ENCODE data around the gene PTER.

PTER gene

GRCh38 chr10:16472828-16473227 is 36.0 kb downstream of the PTER start:
- DNase-seq: no peak

DNA sequence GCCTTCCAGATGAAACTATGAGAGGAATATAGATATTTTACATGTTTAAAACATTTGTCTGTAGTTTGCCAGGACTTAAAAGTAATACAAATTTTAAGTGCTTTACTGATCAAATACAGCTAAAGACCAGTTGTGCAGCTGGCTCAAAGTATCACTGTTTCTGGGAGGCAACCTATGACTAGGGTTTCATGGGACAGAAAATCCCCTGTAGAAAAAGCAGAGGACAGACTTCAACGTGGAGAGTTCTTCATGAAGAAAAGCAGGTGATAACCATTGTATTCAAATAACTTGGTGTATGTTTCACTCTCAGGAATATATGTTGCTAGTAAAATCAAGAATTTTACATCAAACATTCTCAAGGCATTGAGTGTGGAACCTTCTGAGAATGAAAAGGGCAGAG is 40.9 kb downstream of the PTER start:
- no peak for DNase-seq

DNA sequence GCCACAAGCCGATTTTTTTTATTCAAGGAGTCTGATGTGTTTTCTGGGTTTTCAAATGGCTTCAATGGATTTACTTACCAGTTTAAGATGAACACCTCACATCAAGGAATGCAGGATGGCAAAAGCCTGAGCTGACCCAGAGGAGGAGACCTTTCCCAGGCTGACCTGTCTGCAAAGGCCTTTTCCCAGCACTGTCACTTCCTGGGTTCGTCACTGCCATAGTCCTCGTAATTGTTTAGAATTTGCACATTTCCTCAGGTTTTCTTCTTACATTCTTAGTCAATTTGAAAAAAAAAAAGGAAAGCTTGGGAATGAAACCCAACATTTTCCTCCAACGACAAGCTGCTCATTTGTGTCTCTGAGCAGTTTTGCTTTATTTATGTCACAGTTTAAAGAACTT is 42.0 kb downstream of the PTER start:
- DNase-seq: no peak

- no peak for DNase-seq
Observed at GRCh38 chr10:16481052-16481728, 44.4 kb downstream of the PTER start.

DNA sequence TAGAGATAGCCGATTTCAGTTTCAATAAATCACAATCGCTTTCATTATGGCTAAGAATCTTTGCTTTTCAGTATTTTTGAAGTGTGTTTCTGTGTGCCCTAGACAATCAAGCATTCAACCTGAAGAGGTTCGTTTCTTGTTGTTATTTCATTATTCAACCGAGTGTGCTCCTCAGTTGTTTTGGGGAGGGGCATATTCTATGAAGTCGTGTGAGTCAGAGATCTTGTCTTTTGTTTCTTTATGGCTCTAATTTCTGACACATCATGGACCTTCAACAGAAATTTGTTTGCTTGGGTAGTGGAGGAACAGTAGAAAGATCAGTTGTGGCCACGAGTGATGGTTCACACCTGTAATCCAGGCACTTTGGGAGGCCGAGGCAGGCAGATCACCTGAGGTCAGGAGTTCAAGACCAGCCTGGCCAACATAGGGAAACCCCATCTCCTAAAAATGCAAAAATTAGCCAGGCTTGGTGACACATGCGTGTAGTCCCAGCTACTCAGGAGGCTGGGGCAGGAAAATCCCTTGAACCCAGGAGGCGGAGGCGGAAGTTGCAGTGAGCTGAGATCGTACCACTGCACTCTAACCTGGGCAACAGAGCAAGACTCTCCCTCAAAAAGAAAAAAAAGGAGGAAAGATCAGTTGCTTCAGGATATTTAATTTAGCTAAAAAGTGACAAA is 46.6 kb downstream of the PTER start:
- no peak for DNase-seq

GRCh38 chr10:16490511-16490910 is 53.7 kb downstream of the PTER start:
- no peak for DNase-seq

DNA sequence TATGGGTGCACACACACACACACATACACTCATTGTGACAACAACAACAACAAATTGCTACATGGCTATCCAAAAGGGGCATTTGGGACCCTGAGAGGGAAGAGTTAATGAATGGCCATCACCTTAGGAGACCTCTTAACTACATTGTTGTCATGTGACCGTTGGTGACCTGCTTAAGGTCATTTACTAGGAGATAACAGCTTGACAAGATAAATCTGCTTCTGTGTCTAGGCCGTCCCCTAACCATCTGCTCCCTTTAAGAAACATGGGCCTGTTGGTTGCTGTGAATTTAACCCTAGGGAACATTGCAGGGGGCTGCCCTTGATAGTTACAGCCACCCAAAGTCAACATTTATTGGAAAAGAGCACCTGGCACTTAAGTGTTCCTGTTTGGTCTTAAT is 55.1 kb downstream of the PTER start:
- no peak for DNase-seq

DNA sequence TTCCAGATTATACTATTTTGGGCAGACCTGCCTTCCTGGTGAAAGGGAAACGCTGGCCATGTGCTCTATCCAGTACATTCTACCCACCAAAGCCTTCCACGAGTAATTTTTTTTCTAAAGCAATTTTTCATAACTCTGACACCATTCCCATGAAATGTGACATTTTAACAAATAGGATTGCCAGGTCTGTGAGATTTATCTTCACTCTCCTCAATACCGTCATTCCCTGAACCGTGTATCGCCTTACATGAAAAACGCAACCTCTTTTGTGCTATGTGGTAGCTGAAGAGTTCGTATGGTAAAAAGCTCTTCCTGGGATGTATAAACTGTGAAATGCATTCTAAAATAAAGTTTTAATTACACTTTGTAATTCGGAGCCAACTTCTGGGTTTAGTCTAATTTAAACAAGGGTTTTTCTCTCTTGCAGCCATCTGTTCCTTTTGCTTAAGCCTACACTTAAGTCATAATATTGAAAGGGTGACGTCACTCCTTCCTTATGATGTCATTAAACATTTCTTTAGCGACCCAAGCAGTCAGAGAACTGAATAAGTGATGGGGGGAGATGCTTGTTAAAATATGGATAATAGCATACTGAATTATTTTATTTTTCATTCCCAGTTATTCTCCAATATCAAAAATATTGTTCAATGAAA is 57.2 kb downstream of the PTER start:
- no peak for DNase-seq

- DNase-seq: no peak
Observed at GRCh38 chr10:16497911-16498310, 61.1 kb downstream of the PTER start.

DNA sequence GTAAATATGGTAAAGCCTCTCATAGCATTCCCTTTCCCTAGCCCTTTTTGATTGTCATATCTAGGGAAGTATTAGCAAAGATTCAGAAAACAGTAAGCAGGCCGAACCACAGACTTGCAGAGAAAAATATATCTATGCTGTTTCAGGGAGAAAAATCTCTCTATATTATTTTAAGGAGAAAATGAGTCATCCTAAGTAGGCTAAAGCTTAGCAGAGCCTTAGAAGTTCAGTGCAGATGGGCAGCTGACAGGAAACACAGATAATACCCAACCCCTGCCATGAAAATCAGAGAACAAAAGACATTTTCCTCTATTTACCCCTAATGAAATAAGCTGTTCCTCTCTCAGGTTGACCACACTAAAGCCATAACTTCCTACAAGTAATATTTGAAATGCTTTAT is 68.4 kb downstream of the PTER start:
- no peak for DNase-seq

GRCh38 chr10:16509996-16510395 is 73.2 kb downstream of the PTER start:
- DNase-seq: no peak

GRCh38 chr10:16510843-16511242 is 74.0 kb downstream of the PTER start:
- no peak for DNase-seq

DNA sequence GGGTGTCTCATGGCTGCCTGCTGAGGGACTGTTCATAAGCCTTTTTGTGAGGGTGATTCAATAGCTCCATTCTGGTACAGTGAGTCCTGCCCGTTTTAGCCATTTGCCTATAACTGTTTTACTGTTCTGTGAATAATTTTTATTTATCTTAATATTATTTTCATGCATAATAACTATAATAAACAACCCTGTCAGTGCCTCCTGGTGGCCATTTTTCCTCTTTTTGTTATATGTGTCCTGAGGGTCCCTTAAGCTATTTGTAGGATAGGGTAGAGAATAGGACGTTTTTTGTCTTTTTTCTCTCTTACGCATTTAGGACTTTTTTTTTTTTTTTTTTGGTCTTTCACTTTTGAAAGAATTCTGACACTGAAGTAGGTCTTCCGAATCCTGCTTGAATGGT is 82.0 kb downstream of the PTER start:
- no peak for DNase-seq

- DNase-seq: no peak
Observed at GRCh38 chr10:16519250-16519907, 82.6 kb downstream of the PTER start.

DNA sequence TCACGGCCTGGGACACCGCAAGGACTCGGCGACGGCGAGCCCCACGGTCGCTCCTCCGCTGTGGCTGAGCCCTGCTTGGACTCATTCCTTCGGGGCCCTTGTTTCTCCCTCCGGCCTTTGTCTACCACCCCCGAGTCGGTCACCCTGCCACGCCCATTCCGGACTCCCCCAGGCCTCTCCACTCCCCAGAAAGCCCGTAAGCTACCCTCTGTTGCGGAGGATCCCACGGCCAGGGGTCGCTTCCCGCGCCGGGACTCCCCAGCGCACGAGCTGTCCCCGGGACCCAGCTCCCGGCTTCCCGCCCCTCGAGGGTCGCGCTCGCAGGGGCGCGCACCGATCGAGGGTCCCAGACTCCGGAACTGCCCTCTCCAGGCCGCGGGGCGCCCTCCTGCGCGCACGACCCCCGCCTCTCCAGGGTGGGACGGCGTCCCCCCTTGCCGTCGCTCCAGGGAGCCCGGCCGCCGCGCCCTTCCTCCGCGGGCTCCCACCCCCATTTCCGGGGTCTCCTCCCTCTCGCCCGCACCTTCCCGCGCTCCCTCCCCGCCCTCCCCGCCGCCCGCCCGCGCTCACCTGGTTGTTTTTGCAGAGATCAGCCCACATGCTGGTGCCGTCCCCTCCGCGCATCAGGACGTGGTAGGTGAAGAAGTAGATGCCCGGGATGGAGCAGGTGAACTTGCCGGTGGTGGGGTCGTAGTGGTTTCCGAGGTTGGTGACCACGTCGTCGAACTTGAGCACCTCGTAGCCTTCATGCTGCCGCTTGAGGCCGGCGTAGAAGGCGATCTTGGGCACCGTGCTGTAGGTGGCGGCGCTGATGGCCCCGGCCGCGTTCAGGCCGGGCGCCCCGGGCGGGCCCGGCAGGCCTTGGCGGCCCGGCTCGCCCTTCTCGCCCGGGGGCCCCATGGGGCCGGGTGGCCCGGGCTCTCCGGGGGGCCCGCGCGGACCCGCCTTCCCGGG is 83.4 kb downstream of the PTER start:
- no peak for DNase-seq

GRCh38 chr10:16520900-16521299 is 84.1 kb downstream of the PTER start:
- DNase-seq: peak in 1 of 4 experiments; percentile 4

DNA sequence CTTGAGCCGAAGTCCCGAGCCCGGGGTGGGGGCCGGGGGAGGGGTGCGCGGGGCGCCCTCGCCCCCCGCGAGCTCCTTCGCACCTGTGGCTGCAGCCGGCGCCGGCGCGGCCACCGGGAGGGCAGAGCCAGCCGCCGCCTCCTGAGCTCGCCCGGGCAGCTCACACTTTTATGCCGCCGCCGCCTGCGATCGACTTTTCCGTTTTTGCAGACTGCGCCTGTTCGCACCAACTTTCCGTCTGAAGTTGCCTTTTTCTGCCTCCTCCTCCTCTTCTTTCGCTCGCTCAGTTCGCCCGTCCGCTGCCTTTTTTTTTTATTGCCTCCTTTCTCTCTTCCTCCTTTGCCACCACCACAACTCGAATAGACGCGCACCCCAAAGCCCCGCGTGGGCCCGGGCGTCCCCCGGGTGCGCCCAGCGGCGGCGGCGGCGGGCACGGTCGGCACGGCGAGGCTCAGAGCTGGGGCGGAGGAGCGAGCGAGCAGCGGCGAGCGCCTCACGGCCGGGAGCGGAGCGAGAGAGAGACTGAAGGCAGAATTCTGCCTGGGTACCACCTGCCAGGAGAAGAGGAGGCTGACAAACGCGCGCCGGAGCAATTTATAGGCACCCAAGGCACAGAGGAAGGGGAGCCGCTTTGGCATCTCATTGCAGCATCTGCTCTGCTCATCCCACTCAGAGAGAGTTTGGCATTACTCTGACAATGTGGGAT is 84.7 kb downstream of the PTER start, which contains the start of gene C1QL3:
TSS of gene C1QL3 (minus strand) at position 569 of the 706 bp plus-strand sequence. CDS start 814 bp downstream, outside the sequence.
- peak in 1 of 4 experiments; percentile 7 for DNase-seq

GRCh38 chr10:16527452-16527851 is 90.6 kb downstream of the PTER start:
- no peak for DNase-seq

- no peak for DNase-seq
Observed at GRCh38 chr10:16529853-16530252, 93.0 kb downstream of the PTER start.

DNA sequence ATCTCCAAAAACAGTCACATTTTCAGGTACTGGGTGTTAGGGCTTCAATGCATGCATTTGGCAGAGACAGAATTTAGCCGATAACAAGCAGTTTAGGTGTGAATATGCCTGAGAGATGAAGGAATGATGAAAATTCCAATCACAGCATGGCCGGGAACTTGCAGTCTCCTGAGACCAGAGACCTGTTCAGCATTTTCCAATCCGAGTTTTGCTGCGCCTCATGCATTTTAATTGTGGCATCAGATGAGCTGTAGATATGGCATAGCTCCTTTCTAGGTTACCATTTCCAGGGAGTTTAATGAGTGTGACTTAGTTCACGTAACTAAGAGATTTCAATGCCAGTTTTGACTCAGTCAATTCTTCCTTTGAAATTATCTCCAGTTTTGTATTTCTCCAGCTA is 99.3 kb downstream of the PTER start:
- no peak for DNase-seq

- DNase-seq: no peak
Observed at GRCh38 chr10:16544099-16544498, 107.3 kb downstream of the PTER start.

GRCh38 chr10:16544591-16544990 is 107.8 kb downstream of the PTER start:
- no peak for DNase-seq
